ENCODE data around the gene IL18BP. TPM values are rescaled to one million over a fixed set of nuclear protein-coding genes. Genes with fewer than 3 reads are reported as not detected.

The IL18BP gene
- total RNA-seq, 1 donor from 2014 or later, result 1.0 TPM

DNA sequence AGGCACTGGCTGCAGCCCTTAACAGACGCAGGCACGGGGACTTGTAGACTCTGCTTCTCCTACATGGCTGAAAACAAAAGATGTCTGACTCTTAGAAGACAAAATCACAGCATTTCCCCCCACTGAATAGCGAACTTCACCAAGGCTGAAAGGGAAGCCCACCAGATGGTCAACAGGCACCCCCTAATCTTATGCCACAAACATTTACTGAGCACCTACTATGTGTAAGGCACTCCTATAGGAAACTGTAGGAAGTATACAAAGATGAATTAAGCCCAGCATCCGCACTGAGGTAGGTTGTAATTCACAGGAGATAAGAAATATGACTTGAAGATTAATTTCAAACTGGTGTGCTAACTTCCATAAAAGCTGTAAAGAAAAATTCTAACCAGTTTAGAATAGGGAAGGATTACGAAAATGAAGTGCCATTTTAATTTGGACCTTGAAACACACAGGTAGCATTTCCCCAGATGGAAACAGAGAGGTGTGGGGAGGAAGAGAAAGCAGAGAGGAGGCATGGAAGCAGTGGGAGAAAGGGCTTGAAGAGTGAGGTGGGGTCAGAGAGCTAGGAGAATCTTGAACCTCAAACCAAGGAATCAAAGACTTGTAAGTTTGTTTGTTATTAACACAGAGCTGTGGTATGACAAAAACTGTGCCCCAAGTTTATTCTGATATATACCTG is 43.5 kb downstream of the IL18BP start:
- DNase-seq (ENCODE audit: low read depth), result no peak
- TF ChIP-seq, protein P1, sequence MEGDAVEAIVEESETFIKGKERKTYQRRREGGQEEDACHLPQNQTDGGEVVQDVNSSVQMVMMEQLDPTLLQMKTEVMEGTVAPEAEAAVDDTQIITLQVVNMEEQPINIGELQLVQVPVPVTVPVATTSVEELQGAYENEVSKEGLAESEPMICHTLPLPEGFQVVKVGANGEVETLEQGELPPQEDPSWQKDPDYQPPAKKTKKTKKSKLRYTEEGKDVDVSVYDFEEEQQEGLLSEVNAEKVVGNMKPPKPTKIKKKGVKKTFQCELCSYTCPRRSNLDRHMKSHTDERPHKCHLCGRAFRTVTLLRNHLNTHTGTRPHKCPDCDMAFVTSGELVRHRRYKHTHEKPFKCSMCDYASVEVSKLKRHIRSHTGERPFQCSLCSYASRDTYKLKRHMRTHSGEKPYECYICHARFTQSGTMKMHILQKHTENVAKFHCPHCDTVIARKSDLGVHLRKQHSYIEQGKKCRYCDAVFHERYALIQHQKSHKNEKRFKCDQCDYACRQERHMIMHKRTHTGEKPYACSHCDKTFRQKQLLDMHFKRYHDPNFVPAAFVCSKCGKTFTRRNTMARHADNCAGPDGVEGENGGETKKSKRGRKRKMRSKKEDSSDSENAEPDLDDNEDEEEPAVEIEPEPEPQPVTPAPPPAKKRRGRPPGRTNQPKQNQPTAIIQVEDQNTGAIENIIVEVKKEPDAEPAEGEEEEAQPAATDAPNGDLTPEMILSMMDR (conservative IDR thresholded peaks at IDR 0.05; ENCODE audit: low read depth, low read length), result no peak
- peak overlapping the region; percentile 77 for H3K4me3 ChIP-seq (ENCODE audit: low read depth, low read length)

DNA sequence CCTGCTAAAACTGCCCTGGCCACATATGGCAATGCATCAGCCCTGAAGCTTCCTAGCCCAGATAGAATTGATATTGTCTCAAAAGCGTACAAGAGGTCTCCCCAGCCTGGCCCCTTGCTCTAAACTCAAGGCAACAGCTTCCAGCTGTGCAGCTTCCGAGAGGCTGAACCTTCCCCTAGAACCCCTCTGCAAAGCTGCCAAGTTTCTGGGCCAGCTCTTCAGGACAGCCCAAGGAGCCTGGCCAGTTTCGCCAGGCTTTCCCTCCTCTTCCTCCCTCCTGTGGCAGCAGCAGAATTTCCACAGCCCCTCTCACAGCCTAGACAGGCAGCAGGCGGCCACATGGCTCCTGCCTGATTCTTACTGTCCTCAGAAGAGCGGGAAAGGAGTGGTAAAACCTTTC is 47.1 kb downstream of the IL18BP start:
- no peak overlapping the region for H3K4me3 ChIP-seq (ENCODE audit: low read depth, low read length)
- DNase-seq (ENCODE audit: low read depth), result no peak
- TF ChIP-seq, protein P1 (conservative IDR thresholded peaks at IDR 0.05; ENCODE audit: low read depth, low read length), result no peak

GRCh38 chr11:72048766-72049460 is 50.2 kb downstream of the IL18BP start:
- DNase-seq (ENCODE audit: low read depth), result no peak
- H3K4me3 ChIP-seq (ENCODE audit: low read depth, low read length), result no peak overlapping the region
- TF ChIP-seq, protein P1 (conservative IDR thresholded peaks at IDR 0.05; ENCODE audit: low read depth, low read length), result no peak

Other genes starting within 250 kb of the IL18BP start
- not detected in 2 replicates for gene DEFB108B, start 165.7 kb upstream of the IL18BP start, total RNA-seq
- not detected in 2 replicates for gene DEFB131B, start 120.5 kb upstream of the IL18BP start, total RNA-seq
- 3.6 and 10.6 TPM in 2 replicates for gene XNDC1N, start 70.3 kb upstream of the IL18BP start, total RNA-seq
- gene RNF121, start 69.9 kb upstream of the IL18BP start, total RNA-seq, result 9.3 and 28.6 TPM in 2 replicates
- gene NUMA1, start 81.6 kb downstream of the IL18BP start, total RNA-seq, result 116 TPM in 2 replicates
- 3.7 and 6.7 TPM in 2 replicates for gene LRRC51, start 81.9 kb downstream of the IL18BP start, total RNA-seq
- gene LAMTOR1, start 104.4 kb downstream of the IL18BP start, total RNA-seq, result 149 and 156 TPM in 2 replicates
- not detected in 2 replicates for gene TOMT, start 107.0 kb downstream of the IL18BP start, total RNA-seq
- 66.6 and 87.4 TPM in 2 replicates for gene ANAPC15, start 113.8 kb downstream of the IL18BP start, total RNA-seq
- gene FOLR3, start 136.8 kb downstream of the IL18BP start, total RNA-seq, result 0.65 TPM in 1 of 2 replicates, not detected in the other
- 1.5 and 12.3 TPM in 2 replicates for gene FOLR1, start 193.2 kb downstream of the IL18BP start, total RNA-seq
- not detected in 2 replicates for gene FOLR2, start 217.9 kb downstream of the IL18BP start, total RNA-seq
- 66.5 and 73.2 TPM in 2 replicates for gene INPPL1, start 225.9 kb downstream of the IL18BP start, total RNA-seq
- not detected in 2 replicates for gene PHOX2A, start 245.3 kb downstream of the IL18BP start, total RNA-seq